ENCODE measurements around the gene UNC45B. TPM values are rescaled to one million over a fixed set of nuclear protein-coding genes. Genes with fewer than 3 reads are reported as not detected.
"Not testable (repeated sequence)": the region's sequence is repeated elsewhere in the genome, so short reads cannot be mapped to it uniquely, and the experiment has no call there.

Gene UNC45B
- total and polyA plus RNA-seq, 2 experiments from 2014 or later, result 174 to 241 TPM

DNA sequence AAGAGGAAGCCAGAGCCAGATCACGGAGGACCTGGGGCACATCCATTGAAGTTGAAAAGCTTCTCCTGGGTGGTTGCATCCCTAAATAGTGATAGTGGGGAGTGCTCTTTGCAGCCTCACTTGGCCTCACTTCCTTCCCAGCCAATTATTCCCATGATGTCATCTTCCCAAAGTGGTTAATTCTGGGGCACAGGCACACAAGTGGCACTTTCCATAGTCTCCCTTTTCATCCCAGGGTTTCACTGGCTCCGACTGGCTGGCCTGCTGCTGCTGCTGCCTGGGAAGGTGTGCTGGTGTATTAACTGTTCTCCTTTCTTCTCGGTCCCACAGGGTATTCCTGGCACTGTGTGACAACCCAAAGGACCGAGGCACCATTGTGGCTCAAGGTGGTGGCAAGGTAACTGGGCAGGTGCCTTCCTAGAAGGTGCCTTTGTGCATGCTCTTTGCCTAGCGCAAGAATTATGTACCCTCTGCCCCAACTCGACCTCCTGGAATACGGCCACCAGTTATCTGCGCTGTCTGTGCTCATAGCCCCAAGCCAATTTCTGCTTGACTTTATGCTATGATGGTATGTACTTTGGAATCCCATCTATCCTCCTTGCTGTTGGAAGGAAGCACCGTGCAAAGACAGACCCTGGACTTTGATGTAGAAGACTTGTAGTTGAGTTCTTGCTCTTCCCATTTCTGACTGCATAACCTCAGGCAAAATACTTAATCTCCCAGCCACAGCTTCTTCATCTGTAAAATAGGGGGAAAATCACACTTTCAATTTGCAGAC, 28.2 kb downstream of the UNC45B start:
- H3K36me3 ChIP-seq, result peaks cover 76% of the 10 kb centered on the region
- TF ChIP-seq, protein P1, sequence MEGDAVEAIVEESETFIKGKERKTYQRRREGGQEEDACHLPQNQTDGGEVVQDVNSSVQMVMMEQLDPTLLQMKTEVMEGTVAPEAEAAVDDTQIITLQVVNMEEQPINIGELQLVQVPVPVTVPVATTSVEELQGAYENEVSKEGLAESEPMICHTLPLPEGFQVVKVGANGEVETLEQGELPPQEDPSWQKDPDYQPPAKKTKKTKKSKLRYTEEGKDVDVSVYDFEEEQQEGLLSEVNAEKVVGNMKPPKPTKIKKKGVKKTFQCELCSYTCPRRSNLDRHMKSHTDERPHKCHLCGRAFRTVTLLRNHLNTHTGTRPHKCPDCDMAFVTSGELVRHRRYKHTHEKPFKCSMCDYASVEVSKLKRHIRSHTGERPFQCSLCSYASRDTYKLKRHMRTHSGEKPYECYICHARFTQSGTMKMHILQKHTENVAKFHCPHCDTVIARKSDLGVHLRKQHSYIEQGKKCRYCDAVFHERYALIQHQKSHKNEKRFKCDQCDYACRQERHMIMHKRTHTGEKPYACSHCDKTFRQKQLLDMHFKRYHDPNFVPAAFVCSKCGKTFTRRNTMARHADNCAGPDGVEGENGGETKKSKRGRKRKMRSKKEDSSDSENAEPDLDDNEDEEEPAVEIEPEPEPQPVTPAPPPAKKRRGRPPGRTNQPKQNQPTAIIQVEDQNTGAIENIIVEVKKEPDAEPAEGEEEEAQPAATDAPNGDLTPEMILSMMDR (IDR thresholded peaks at IDR 0.05; ENCODE audit: low read depth, low read length), result no peak
- no peak overlapping the region for H3K27ac ChIP-seq
- H3K27me3 ChIP-seq, result no peaks in the 10 kb centered on the region
- no peaks in the 10 kb centered on the region for H3K4me1 ChIP-seq (ENCODE audit: low read depth)
- no peak for DNase-seq (ENCODE audit: low read depth in 1 of 2, low spot score in 1 of 2)
- H3K4me3 ChIP-seq, result no peak overlapping the region
- H3K9me3 ChIP-seq (ENCODE audit: low read depth), result no peaks in the 10 kb centered on the region

DNA sequence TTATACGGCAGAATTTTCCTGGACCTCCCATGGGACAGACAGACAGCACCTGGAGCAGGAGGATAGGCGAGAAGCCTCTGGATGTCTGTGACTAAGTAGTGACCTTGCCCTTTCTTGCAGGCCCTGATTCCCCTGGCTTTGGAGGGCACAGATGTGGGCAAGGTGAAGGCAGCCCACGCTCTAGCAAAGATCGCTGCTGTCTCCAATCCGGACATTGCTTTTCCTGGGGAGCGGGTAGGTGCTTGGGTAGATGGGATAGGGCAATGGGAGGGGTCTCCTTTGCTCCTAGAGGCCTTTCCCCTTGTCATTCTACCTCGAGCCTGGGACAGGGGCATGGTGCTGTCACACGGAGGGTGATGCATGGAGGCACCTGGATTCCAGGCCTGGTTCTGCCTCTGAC, 29.3 kb downstream of the UNC45B start:
- H3K27me3 ChIP-seq, result no peaks in the 10 kb centered on the region

DNA sequence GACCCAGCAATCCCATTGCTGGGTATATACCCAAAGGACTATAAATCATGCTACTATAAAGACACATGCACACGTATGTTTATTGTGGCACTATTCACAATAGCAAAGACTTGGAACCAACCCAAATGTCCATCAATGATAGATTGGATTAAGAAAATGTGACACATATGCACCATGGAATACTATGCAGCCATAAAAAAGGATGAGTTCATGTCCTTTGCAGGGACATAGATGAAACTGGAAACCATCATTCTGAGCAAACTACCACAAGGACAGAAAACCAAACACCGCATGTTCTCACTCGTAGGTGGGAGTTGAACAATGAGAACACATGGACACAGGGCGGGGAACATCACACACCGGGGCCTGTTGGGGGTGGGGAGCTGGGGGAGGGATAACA, 31.8 kb downstream of the UNC45B start:
- DNase-seq (ENCODE audit: low read depth in 1 of 2, low spot score in 1 of 2); H3K9me3 ChIP-seq (ENCODE audit: low read depth); H3K4me1 ChIP-seq (ENCODE audit: low read depth); H3K4me3 ChIP-seq; H3K27ac ChIP-seq; H3K27me3 ChIP-seq: not testable (repeated sequence)
- peaks cover 74% of the 10 kb centered on the region for H3K36me3 ChIP-seq

More for the DNA sequence above, 29.3 kb downstream of the UNC45B start:
- TF ChIP-seq, protein P1 (IDR thresholded peaks at IDR 0.05; ENCODE audit: low read depth, low read length), result no peak
- DNase-seq (ENCODE audit: low read depth in 1 of 2, low spot score in 1 of 2), result no peak
- Histone ChIP-seq H3K4me3 (no peak overlapping the region), H3K36me3 (peaks cover 71% of the 10 kb centered on the region), H3K27ac (no peak overlapping the region), H3K4me1 (ENCODE audit: low read depth) (no peaks in the 10 kb centered on the region), H3K9me3 (ENCODE audit: low read depth) (no peaks in the 10 kb centered on the region)

DNA sequence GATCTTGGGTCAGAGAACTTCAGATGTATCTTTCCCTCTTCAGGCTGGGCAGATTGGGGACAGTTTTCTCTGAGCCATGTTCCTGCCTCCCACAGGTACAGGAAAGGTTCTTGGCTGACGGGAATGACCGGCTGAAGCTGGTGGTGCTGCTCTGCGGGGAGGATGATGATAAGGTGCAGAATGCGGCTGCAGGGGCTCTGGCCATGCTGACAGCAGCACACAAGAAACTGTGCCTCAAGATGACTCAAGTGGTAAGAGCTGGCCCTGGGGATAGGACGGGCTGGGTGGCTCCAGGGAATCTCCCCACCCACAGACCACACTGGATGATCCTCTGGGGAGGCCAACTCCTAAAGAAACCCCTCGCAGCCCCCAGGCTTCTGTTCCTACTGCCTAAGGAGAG, 35.7 kb downstream of the UNC45B start:
- Histone ChIP-seq H3K4me1 (ENCODE audit: low read depth) (no peaks in the 10 kb centered on the region), H3K9me3 (ENCODE audit: low read depth) (no peaks in the 10 kb centered on the region), H3K27ac (no peak overlapping the region), H3K4me3 (no peak overlapping the region), H3K27me3 (no peaks in the 10 kb centered on the region), H3K36me3 (peaks cover 80% of the 10 kb centered on the region)
- DNase-seq (ENCODE audit: low read depth in 1 of 2, low spot score in 1 of 2), result no peak
- TF ChIP-seq, protein P1 (IDR thresholded peaks at IDR 0.05; ENCODE audit: low read depth, low read length), result no peak

DNA sequence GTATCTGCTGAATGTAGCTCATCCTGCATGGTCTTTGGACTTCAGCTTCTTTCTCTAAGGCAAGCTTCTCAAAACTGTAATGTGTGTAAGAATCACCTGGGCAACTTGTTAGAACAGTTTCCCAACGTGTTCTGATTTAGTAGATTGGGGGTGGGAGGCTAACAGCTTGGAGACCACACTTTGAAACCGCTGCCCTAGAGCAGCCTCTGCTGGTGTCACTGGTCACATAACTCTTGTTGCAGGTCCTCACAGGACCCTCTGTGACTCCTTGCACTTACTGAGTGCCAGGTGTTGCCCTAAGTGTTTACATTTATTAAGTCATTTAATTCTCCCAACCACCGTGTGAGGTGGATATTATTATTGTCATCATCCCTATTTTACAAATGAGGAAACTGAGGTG, 36.7 kb downstream of the UNC45B start:
- Histone ChIP-seq H3K4me3 (no peak overlapping the region), H3K27me3 (no peaks in the 10 kb centered on the region), H3K36me3 (peaks cover 79% of the 10 kb centered on the region), H3K9me3 (ENCODE audit: low read depth) (no peaks in the 10 kb centered on the region), H3K4me1 (ENCODE audit: low read depth) (no peaks in the 10 kb centered on the region), H3K27ac (no peak overlapping the region)
- TF ChIP-seq, protein P1 (IDR thresholded peaks at IDR 0.05; ENCODE audit: low read depth, low read length), result no peak
- no peak for DNase-seq (ENCODE audit: low read depth in 1 of 2, low spot score in 1 of 2)

DNA sequence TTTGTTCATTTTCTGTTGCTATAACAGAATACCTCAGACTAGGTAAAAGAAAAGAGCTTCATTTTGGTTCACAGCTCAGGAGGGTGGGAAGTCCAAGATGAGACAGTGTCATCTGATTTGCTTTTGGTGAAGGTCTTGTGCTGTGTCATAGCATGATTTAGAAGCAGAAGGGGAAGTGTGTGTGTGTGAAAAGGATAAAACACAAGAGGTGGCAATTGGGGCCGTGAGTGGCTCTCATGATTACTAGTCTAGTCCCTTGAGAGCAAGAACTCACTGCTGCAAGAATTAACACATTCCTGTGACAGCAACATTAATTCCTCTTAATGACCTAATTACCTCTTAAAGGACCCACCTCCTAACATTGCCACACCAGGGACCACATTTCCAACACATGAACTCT, 38.2 kb downstream of the UNC45B start:
- H3K36me3 ChIP-seq, result peaks cover 66% of the 10 kb centered on the region
- DNase-seq (ENCODE audit: low read depth in 1 of 2, low spot score in 1 of 2), result no peak
- no peaks in the 10 kb centered on the region for H3K27me3 ChIP-seq
- no peak overlapping the region for H3K27ac ChIP-seq
- TF ChIP-seq, protein P1 (IDR thresholded peaks at IDR 0.05; ENCODE audit: low read depth, low read length), result no peak
- H3K4me1 ChIP-seq (ENCODE audit: low read depth), result no peaks in the 10 kb centered on the region
- H3K9me3 ChIP-seq (ENCODE audit: low read depth), result no peaks in the 10 kb centered on the region
- no peak overlapping the region for H3K4me3 ChIP-seq
